ENCODE data around the gene GADD45B. TPM values are rescaled to one million over a fixed set of nuclear protein-coding genes. Genes with fewer than 3 reads are reported as not detected.
"Not testable (repeated sequence)": the region's sequence is repeated elsewhere in the genome, so short reads cannot be mapped to it uniquely, and the experiment has no call there.

The GADD45B gene
- total and polyA plus RNA-seq, 8 donors = 52.9 to 588 (median 81.9) TPM

GRCh38 chr19:2454962-2455850, 20.7 kb upstream of the GADD45B start:
- intact Hi-C loops (cut with DNase I; ENCODE audit: low total_unique reads) = no loop called here
- peaks cover 15 to 27% (median 24%) of the 10 kb centered on the region in 4 donors for H3K4me1 ChIP-seq
- peaks cover 0 to 17% (median 8%) of the 10 kb centered on the region in 4 donors for H3K36me3 ChIP-seq
- peak overlapping the region in 3 of 5 donors; percentile 60 to 86 (median 78) for H3K27ac ChIP-seq
- H3K27me3 ChIP-seq = no peaks in the 10 kb centered on the region
- no peak for DNase-seq
- H3K9me3 ChIP-seq = no peaks in the 10 kb centered on the region
- H3K4me3 ChIP-seq = peak overlapping the region; percentile 98 to 100 (median 100)
- TF ChIP-seq EP300 (IDR thresholded peaks at IDR 0.05) (no peak), POLR2AphosphoS5 (IDR thresholded peaks at IDR 0.05) (no peak), POLR2A (IDR thresholded peaks at IDR 0.05) (no peak), CTCF (IDR thresholded peaks at IDR 0.05) (no peak)
- 68 to 88% (median 71%) methylated on average over 9 to 14 of the region's 14 CpGs for WGBS, 5 donors

- Histone ChIP-seq H3K9me3 (no peaks in the 10 kb centered on the region), H3K36me3 (peaks cover 0 to 10% (median 6%) of the 10 kb centered on the region in 4 donors), H3K27ac (peak overlapping the region; percentile 14 to 86 (median 60)), H3K4me1 (peaks cover 15 to 27% (median 25%) of the 10 kb centered on the region in 4 donors), H3K4me3 (peak overlapping the region; percentile 98 to 100 (median 100)), H3K27me3 (no peaks in the 10 kb centered on the region)
- intact Hi-C loops (cut with DNase I; ENCODE audit: low total_unique reads) = no loop called here
- TF ChIP-seq EP300 (IDR thresholded peaks at IDR 0.05) (no peak), POLR2A (IDR thresholded peaks at IDR 0.05) (no peak), CTCF (IDR thresholded peaks at IDR 0.05) (no peak), POLR2AphosphoS5 (IDR thresholded peaks at IDR 0.05) (no peak)
- peak; percentile 49 to 70 for DNase-seq
- 0 to 3% (median 1%) methylated on average over 13 to 62 of the region's 62 CpGs for WGBS, 5 donors
Measured at GRCh38 chr19:2455851-2456570, 19.9 kb upstream of the GADD45B start.

GRCh38 chr19:2457394-2458037, 18.4 kb upstream of the GADD45B start:
- Histone ChIP-seq H3K9me3 (no peaks in the 10 kb centered on the region), H3K27me3 (no peaks in the 10 kb centered on the region), H3K27ac (peak overlapping the region; percentile 70 to 86 (median 81)), H3K36me3 (no peaks in the 10 kb centered on the region), H3K4me3 (peak overlapping the region; percentile 98 to 100 (median 100)), H3K4me1 (peaks cover 23 to 42% (median 39%) of the 10 kb centered on the region in 4 donors)
- TF ChIP-seq POLR2A (IDR thresholded peaks at IDR 0.05) = no peak
- no peak for TF ChIP-seq POLR2AphosphoS5 (IDR thresholded peaks at IDR 0.05)
- TF ChIP-seq CTCF (IDR thresholded peaks at IDR 0.05) = no peak
- TF ChIP-seq EP300 (IDR thresholded peaks at IDR 0.05) = no peak
- intact Hi-C loops (cut with DNase I; ENCODE audit: low total_unique reads) = no loop called here
- DNase-seq = no peak
- whole genome bisulfite sequencing, 5 donors = 85 to 92% (median 87%) methylated on average over 8 of the region's 8 CpGs

- Histone ChIP-seq H3K27me3 (no peaks in the 10 kb centered on the region), H3K27ac (no peak overlapping the region), H3K9me3 (no peaks in the 10 kb centered on the region), H3K4me1 (peaks cover 27 to 47% (median 44%) of the 10 kb centered on the region in 4 donors), H3K4me3 (no peak overlapping the region), H3K36me3 (no peaks in the 10 kb centered on the region)
- intact Hi-C loops (cut with DNase I; ENCODE audit: low total_unique reads) = no loop called here
- WGBS, 5 donors = 85 to 96% (median 92%) methylated on average over 5 of the region's 5 CpGs
- no peak for TF ChIP-seq POLR2AphosphoS5 (IDR thresholded peaks at IDR 0.05)
- TF ChIP-seq CTCF (IDR thresholded peaks at IDR 0.05) = no peak
- TF ChIP-seq EP300 (IDR thresholded peaks at IDR 0.05) = no peak
- no peak for TF ChIP-seq POLR2A (IDR thresholded peaks at IDR 0.05)
- no peak for DNase-seq
Measured at GRCh38 chr19:2458054-2458453, 17.9 kb upstream of the GADD45B start.

- H3K27ac ChIP-seq; H3K27me3 ChIP-seq; H3K4me3 ChIP-seq; H3K36me3 ChIP-seq; intact Hi-C loops (cut with DNase I; ENCODE audit: low total_unique reads); H3K9me3 ChIP-seq; DNase-seq: not testable (repeated sequence)
- 62 to 79% (median 68%) methylated on average over 10 of the region's 10 CpGs for WGBS, 5 donors
- H3K4me1 ChIP-seq = peaks cover 27 to 50% (median 44%) of the 10 kb centered on the region in 4 donors
Measured at GRCh38 chr19:2458776-2459175, 17.2 kb upstream of the GADD45B start.

All from stomach (tissue), 9 donors.